WI38 (cell line): Measurements from ENCODE around the gene SHC4.

Source experiments
- H3K4me3 ChIP-seq: 2 replicates; pipeline ENCODE4 v1.5.1; 2011; ENCODE audit warnings: low read depth, mild to moderate bottlenecking, control low read depth, low read length
- TF ChIP-seq, protein P1 (sequence below): IDR thresholded peaks from 2 replicates; pipeline ENCODE4 v1.5.1; 2012; ENCODE audit warnings: low read depth, mild to moderate bottlenecking, control low read depth, low read length

Gene SHC4

GRCh38 chr15:48937886-48938285, 25.8 kb downstream of the SHC4 start:
- H3K4me3 ChIP-seq: no peak overlapping the region
- TF ChIP-seq, protein P1, sequence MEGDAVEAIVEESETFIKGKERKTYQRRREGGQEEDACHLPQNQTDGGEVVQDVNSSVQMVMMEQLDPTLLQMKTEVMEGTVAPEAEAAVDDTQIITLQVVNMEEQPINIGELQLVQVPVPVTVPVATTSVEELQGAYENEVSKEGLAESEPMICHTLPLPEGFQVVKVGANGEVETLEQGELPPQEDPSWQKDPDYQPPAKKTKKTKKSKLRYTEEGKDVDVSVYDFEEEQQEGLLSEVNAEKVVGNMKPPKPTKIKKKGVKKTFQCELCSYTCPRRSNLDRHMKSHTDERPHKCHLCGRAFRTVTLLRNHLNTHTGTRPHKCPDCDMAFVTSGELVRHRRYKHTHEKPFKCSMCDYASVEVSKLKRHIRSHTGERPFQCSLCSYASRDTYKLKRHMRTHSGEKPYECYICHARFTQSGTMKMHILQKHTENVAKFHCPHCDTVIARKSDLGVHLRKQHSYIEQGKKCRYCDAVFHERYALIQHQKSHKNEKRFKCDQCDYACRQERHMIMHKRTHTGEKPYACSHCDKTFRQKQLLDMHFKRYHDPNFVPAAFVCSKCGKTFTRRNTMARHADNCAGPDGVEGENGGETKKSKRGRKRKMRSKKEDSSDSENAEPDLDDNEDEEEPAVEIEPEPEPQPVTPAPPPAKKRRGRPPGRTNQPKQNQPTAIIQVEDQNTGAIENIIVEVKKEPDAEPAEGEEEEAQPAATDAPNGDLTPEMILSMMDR: no peak

- no peak overlapping the region for H3K4me3 ChIP-seq
- TF ChIP-seq, protein P1: no peak
Observed at GRCh38 chr15:48936666-48937065, 27.1 kb downstream of the SHC4 start.

DNA sequence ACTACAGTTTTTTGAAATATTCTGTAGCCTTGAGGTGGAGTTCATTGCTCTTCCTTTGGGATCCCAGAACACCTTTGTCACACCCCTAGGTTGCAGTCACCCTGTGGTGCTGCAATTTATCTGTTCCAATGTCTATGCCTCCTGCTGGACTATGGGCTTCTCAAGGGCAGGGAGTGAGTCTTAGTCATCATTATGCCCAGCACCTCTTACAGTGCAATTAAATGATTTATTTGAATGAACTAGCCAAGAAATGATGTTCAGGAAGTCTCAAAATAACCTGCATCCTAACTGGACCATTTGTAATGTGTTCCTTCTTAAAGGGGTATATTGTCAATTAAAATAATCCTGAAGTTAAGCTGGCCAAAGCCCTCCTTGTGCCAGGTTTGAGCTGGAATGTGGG, 28.5 kb downstream of the SHC4 start:
- TF ChIP-seq, protein P1: no peak
- H3K4me3 ChIP-seq: no peak overlapping the region

GRCh38 chr15:48930735-48931134, 33.0 kb downstream of the SHC4 start:
- H3K4me3 ChIP-seq: no peak overlapping the region
- TF ChIP-seq, protein P1: no peak

GRCh38 chr15:48929661-48930060, 34.1 kb downstream of the SHC4 start:
- TF ChIP-seq, protein P1: no peak
- H3K4me3 ChIP-seq: no peak overlapping the region

GRCh38 chr15:48928877-48929538, 34.7 kb downstream of the SHC4 start:
- TF ChIP-seq, protein P1: no peak
- H3K4me3 ChIP-seq: no peak overlapping the region

GRCh38 chr15:48925714-48926223, 38.0 kb downstream of the SHC4 start:
- TF ChIP-seq, protein P1: no peak
- H3K4me3 ChIP-seq: no peak overlapping the region
